ENCODE data around the gene CAV1. TPM values are rescaled to one million over a fixed set of nuclear protein-coding genes. Genes with fewer than 3 reads are reported as not detected.

Gene CAV1
- total RNA-seq, 1 donor from 2014 or later, result 0.84 TPM

GRCh38 chr7:116527521-116527920 is 2.7 kb downstream of the CAV1 start:
- no peak for TF ChIP-seq CTCF (IDR thresholded peaks at IDR 0.05; ENCODE audit: unreplicated experiment)
- Mint-ChIP-seq H3K27me3 (peaks cover 61% of the 10 kb centered on the region), H3K4me1 (ENCODE audit: low read depth) (peaks cover 15% of the 10 kb centered on the region), H3K4me3 (ENCODE audit: low read depth) (no peak overlapping the region), H3K36me3 (ENCODE audit: insufficient read depth) (no peaks in the 10 kb centered on the region), H3K9me3 (ENCODE audit: low read depth) (no peaks in the 10 kb centered on the region), H3K27ac (no peak overlapping the region)
- DNase-seq (ENCODE audit: low spot score, unreplicated experiment), result no peak

DNA sequence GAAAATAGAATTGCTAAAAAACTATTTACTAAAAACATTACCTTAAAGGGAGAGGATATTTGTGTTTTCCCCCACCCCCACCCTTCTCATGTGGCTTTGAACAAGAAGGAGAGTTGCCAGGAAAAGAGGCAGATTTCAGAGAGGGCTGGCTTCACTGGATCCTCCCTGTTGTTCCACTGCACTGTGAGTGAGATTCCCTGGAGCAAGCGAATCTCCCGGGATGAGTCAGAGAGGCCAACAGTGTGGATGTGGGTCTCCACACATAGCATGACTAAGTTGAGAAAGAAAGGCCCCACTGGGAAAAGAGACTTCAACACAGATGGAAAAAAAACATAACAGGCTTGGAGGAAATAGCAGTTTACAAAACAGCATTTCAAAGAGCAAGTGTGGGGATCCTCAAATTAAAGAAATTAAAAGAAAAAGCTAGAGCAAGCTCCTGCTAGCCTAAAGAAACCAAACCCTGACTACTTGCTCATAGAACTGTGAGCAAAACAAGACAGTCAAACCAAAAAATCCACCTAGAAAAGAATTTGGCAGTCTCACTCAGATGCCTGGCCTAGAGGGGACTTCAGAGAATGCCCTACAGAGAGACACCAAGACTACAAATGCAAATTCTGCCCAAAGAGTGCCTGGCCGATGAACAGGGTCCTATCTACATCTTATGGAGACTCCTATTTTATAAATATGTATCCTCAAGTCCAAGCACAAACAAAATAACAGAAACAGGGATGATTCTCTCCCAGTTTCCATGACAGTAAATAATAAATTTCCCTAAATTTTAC is 3.4 kb downstream of the CAV1 start:
- no peak overlapping the region for H3K4me3 Mint-ChIP-seq (ENCODE audit: low read depth)
- H3K27me3 Mint-ChIP-seq, result peaks cover 55% of the 10 kb centered on the region
- no peak overlapping the region for H3K27ac Mint-ChIP-seq
- no peak for TF ChIP-seq CTCF (IDR thresholded peaks at IDR 0.05; ENCODE audit: unreplicated experiment)
- no peaks in the 10 kb centered on the region for H3K36me3 Mint-ChIP-seq (ENCODE audit: insufficient read depth)
- H3K9me3 Mint-ChIP-seq (ENCODE audit: low read depth), result no peaks in the 10 kb centered on the region
- no peak for DNase-seq (ENCODE audit: low spot score, unreplicated experiment)
- H3K4me1 Mint-ChIP-seq (ENCODE audit: low read depth), result peaks cover 15% of the 10 kb centered on the region

DNA sequence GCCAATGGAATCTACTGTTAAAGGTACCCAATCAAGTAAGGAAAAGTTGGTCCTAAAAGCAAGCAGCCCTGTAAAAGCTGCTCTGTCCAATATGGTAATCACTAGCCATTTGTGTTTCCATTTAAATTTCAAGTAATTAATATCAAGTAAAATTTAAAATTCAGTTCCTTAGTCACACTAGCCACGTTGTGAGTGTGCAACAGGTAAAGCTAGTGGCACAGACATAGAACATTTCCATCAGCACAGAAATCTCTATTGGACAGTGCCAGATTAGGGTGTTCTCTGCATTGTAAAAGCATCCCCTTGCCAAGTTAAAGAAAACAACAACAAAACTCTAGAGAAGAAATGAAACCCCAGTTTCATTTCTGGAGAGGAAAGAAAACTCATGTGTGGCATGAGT is 4.4 kb downstream of the CAV1 start:
- DNase-seq (ENCODE audit: low spot score, unreplicated experiment), result no peak
- H3K27me3 Mint-ChIP-seq, result peaks cover 45% of the 10 kb centered on the region
- peaks cover 15% of the 10 kb centered on the region for H3K4me1 Mint-ChIP-seq (ENCODE audit: low read depth)
- H3K4me3 Mint-ChIP-seq (ENCODE audit: low read depth), result no peak overlapping the region
- H3K9me3 Mint-ChIP-seq (ENCODE audit: low read depth), result no peaks in the 10 kb centered on the region
- H3K27ac Mint-ChIP-seq, result no peak overlapping the region
- no peaks in the 10 kb centered on the region for H3K36me3 Mint-ChIP-seq (ENCODE audit: insufficient read depth)
- TF ChIP-seq CTCF (IDR thresholded peaks at IDR 0.05; ENCODE audit: unreplicated experiment), result no peak

- H3K36me3 Mint-ChIP-seq (ENCODE audit: insufficient read depth), result no peaks in the 10 kb centered on the region
- H3K27me3 Mint-ChIP-seq, result peaks cover 35% of the 10 kb centered on the region
- no peak for DNase-seq (ENCODE audit: low spot score, unreplicated experiment)
- H3K4me1 Mint-ChIP-seq (ENCODE audit: low read depth), result peaks cover 8% of the 10 kb centered on the region
- H3K9me3 Mint-ChIP-seq (ENCODE audit: low read depth), result no peaks in the 10 kb centered on the region
- no peak overlapping the region for H3K27ac Mint-ChIP-seq
- no peak for TF ChIP-seq CTCF (IDR thresholded peaks at IDR 0.05; ENCODE audit: unreplicated experiment)
- no peak overlapping the region for H3K4me3 Mint-ChIP-seq (ENCODE audit: low read depth)
These were observed 5.4 kb downstream of the CAV1 start for GRCh38 chr7:116530107-116530820.

- no peak overlapping the region for H3K27ac Mint-ChIP-seq
- no peaks in the 10 kb centered on the region for H3K9me3 Mint-ChIP-seq (ENCODE audit: low read depth)
- H3K4me3 Mint-ChIP-seq (ENCODE audit: low read depth), result no peak overlapping the region
- H3K27me3 Mint-ChIP-seq, result peaks cover 17% of the 10 kb centered on the region
- no peak for DNase-seq (ENCODE audit: low spot score, unreplicated experiment)
- no peak for TF ChIP-seq CTCF (IDR thresholded peaks at IDR 0.05; ENCODE audit: unreplicated experiment)
- H3K36me3 Mint-ChIP-seq (ENCODE audit: insufficient read depth), result no peaks in the 10 kb centered on the region
- H3K4me1 Mint-ChIP-seq (ENCODE audit: low read depth), result peaks cover 5% of the 10 kb centered on the region
These were observed 7.4 kb downstream of the CAV1 start for GRCh38 chr7:116532102-116532688.
